OCI-LY3 (cell line): ENCODE data around the gene EDN2.

Source experiments
- H2AFZ ChIP-seq: fragments of 200-600, 300-600 bp; shearing (Covaris generic); 2 replicates; pipeline ENCODE4 v1.6.0; 2014; ENCODE audit warnings: antibody characterized with exemption, low read depth, low read length
- H3K27ac ChIP-seq: fragments of 200-600, 300-600 bp; sonication (generic); 2 replicates; pipeline ENCODE4 v1.5.1; 2014; ENCODE audit warnings: mild to moderate bottlenecking, low read length, moderate library complexity, mixed read lengths
- H3K27me3 ChIP-seq: fragments of 200-600, 300-600 bp; sonication (generic); 2 replicates; pipeline ENCODE4 v1.6.1; 2014; ENCODE audit warnings: low read depth, low read length, mixed read lengths
- H3K36me3 ChIP-seq: fragments of 200-600, 300-600 bp; sonication (generic); replicated peaks from 2 replicates; pipeline ENCODE3; 2014; ENCODE audit warnings: low read depth, low read length, mixed read lengths
- H3K4me1 ChIP-seq: fragments of 300-600, 200-600 bp; sonication (generic); 2 replicates; pipeline ENCODE4 v1.6.1; 2014; ENCODE audit warnings: low read length, mixed read lengths
- H3K4me2 ChIP-seq: fragments of 200-600, 300-600 bp; sonication (generic); 2 replicates; pipeline ENCODE4 v1.6.1; 2014; ENCODE audit warnings: low read length, mixed read lengths
- H3K4me3 ChIP-seq: fragments of 300-600, 200-600 bp; sonication (generic); 2 replicates; pipeline ENCODE4 v1.5.1; 2014; ENCODE audit warnings: antibody characterized with exemption, mild to moderate bottlenecking, low read length, moderate library complexity
- H3K79me2 ChIP-seq: fragments of 300-600, 200-600 bp; shearing (Covaris generic); 2 replicates; pipeline ENCODE4 v1.6.1; 2014; ENCODE audit warnings: mild to moderate bottlenecking, low read length, mixed read lengths
- H3K9ac ChIP-seq: fragments of 300-600, 200-600 bp; shearing (Covaris generic); 2 replicates; pipeline ENCODE4 v1.6.0; 2014; ENCODE audit warnings: mild to moderate bottlenecking, low read length, moderate library complexity
- H3K9me3 ChIP-seq: fragments of 200-600, 300-600 bp; shearing (Covaris generic); 2 replicates; pipeline ENCODE4 v1.6.1; 2014; ENCODE audit warnings: low read length, mixed read lengths; ENCODE audit not compliant: insufficient read depth
- H4K20me1 ChIP-seq: fragments of 200-600, 300-600 bp; sonication (generic); 2 replicates; pipeline ENCODE4 v1.6.1; 2016; ENCODE audit warnings: low read length, mixed read lengths; ENCODE audit not compliant: insufficient read depth
- CTCF ChIP-seq: fragments of 200-600, 300-600 bp; sonication (generic); IDR thresholded peaks from 2 replicates; pipeline ENCODE4 v1.5.1; 2014; ENCODE audit warnings: antibody characterized with exemption, low read length, low read depth
- EZH2phosphoT487 ChIP-seq: fragments of 200-600 bp; shearing (Covaris generic); IDR thresholded peaks from 2 replicates; pipeline ENCODE4 v1.6.1; 2018; ENCODE audit warnings: antibody characterized with exemption, mixed run types, low read depth

Gene EDN2

GRCh38 chr1:41500378-41500777, 15.9 kb upstream of the EDN2 start:
- TF ChIP-seq EZH2phosphoT487 (no peak), CTCF (no peak)
- Histone ChIP-seq H3K79me2 (no peaks in the 10 kb centered on the region), H3K4me2 (no peak overlapping the region), H3K36me3 (no peaks in the 10 kb centered on the region), H3K9me3 (no peaks in the 10 kb centered on the region), H2AFZ (no peak overlapping the region), H3K27me3 (no peaks in the 10 kb centered on the region), H3K9ac (no peak overlapping the region), H3K4me1 (peaks cover 42% of the 10 kb centered on the region), H3K27ac (no peak overlapping the region), H4K20me1 (no peaks in the 10 kb centered on the region), H3K4me3 (no peak overlapping the region)

GRCh38 chr1:41499591-41499990, 15.1 kb upstream of the EDN2 start:
- Histone ChIP-seq H4K20me1 (no peaks in the 10 kb centered on the region), H3K4me1 (peaks cover 49% of the 10 kb centered on the region), H2AFZ (no peak overlapping the region), H3K4me3 (no peak overlapping the region), H3K36me3 (no peaks in the 10 kb centered on the region), H3K9me3 (no peaks in the 10 kb centered on the region), H3K9ac (no peak overlapping the region), H3K4me2 (no peak overlapping the region), H3K79me2 (no peaks in the 10 kb centered on the region), H3K27ac (no peak overlapping the region), H3K27me3 (no peaks in the 10 kb centered on the region)
- no peak for TF ChIP-seq CTCF
- TF ChIP-seq EZH2phosphoT487: no peak

- H3K9ac ChIP-seq: no peak overlapping the region
- H2AFZ ChIP-seq: no peak overlapping the region
- TF ChIP-seq CTCF (no peak), EZH2phosphoT487 (no peak)
- H3K27me3 ChIP-seq: no peaks in the 10 kb centered on the region
- H3K4me2 ChIP-seq: peak overlapping the region; percentile 46
- H3K36me3 ChIP-seq: no peaks in the 10 kb centered on the region
- no peak overlapping the region for H3K4me3 ChIP-seq
- no peaks in the 10 kb centered on the region for H3K9me3 ChIP-seq
- no peak overlapping the region for H3K27ac ChIP-seq
- peaks cover 42% of the 10 kb centered on the region for H3K4me1 ChIP-seq
- H4K20me1 ChIP-seq: no peaks in the 10 kb centered on the region
- H3K79me2 ChIP-seq: no peaks in the 10 kb centered on the region
Observed at GRCh38 chr1:41498804-41499203, 14.3 kb upstream of the EDN2 start.

- TF ChIP-seq CTCF: no peak
- Histone ChIP-seq H2AFZ (no peak overlapping the region), H3K9ac (no peak overlapping the region), H4K20me1 (no peaks in the 10 kb centered on the region), H3K9me3 (no peaks in the 10 kb centered on the region), H3K79me2 (no peaks in the 10 kb centered on the region), H3K4me3 (no peak overlapping the region), H3K4me2 (peak overlapping the region; percentile 46), H3K27ac (no peak overlapping the region), H3K27me3 (no peaks in the 10 kb centered on the region), H3K4me1 (peaks cover 39% of the 10 kb centered on the region), H3K36me3 (no peaks in the 10 kb centered on the region)
Observed at GRCh38 chr1:41498391-41498790, 13.9 kb upstream of the EDN2 start.
